Measurements from ENCODE around the gene FGF19. TPM values are rescaled to one million over a fixed set of nuclear protein-coding genes. Genes with fewer than 3 reads are reported as not detected.

FGF19 gene
- total RNA-seq, 1 experiment from 2014 or later, result not detected

GRCh38 chr11:69650081-69650831 is 53.6 kb downstream of the FGF19 start:
- peak overlapping the region; percentile 5; the same call in 1 of the 2 replicates for H3K27ac ChIP-seq (ENCODE audit: low read length)
- H3K9me2 ChIP-seq (replicated peaks; ENCODE audit: low read length), result no peaks in the 10 kb centered on the region
- no peak overlapping the region for H3K9ac ChIP-seq (ENCODE audit: low read length)
- H3K4me2 ChIP-seq (ENCODE audit: low read length), result no peak overlapping the region
- H3K4me3 ChIP-seq (ENCODE audit: low read length), result no peak overlapping the region
- peaks cover 57% of the 10 kb centered on the region for H3K79me2 ChIP-seq (ENCODE audit: low read length)
- peaks cover 75% of the 10 kb centered on the region for H3K36me3 ChIP-seq (ENCODE audit: low read depth, low read length)
- BruUV-seq (replicated peaks), result no TSS peak
- H4K20me1 ChIP-seq (ENCODE audit: low read length), result peaks cover 77% of the 10 kb centered on the region
- peaks cover 67% of the 10 kb centered on the region for H3F3A ChIP-seq (ENCODE audit: low read length, unreplicated experiment)
- H3K4me1 ChIP-seq (ENCODE audit: insufficient read depth, low read length), result peaks cover 82% of the 10 kb centered on the region
- no peaks in the 10 kb centered on the region for H3K9me3 ChIP-seq (ENCODE audit: low read length)
- no peaks in the 10 kb centered on the region for H3K27me3 ChIP-seq (ENCODE audit: low read length)
- ATAC-seq, result no peak
- no peak overlapping the region for H2AFZ ChIP-seq (ENCODE audit: low read length)
- CTCF ChIA-PET, result no interaction called here
- no peak for TF ChIP-seq EZH2 (IDR thresholded peaks at IDR 0.05; ENCODE audit: low read length, unreplicated experiment)
- TF ChIP-seq CTCF (conservative IDR thresholded peaks at IDR 0.05; ENCODE audit: low read depth, low read length), result no peak
- no peak for DNase-seq
- POLR2A ChIA-PET (ENCODE audit: unreplicated experiment), result no interaction called here
- intact Hi-C loops (cut with micrococcal nuclease), result no loop called here

- H3K9ac ChIP-seq (ENCODE audit: low read length), result no peak overlapping the region
- H3K79me2 ChIP-seq (ENCODE audit: low read length), result peaks cover 64% of the 10 kb centered on the region
- POLR2A ChIA-PET (ENCODE audit: unreplicated experiment), result interaction anchor here (0.6 kb wide), 2 partner anchors 392 to 730 kb away, joined by 3 to 6 read pairs; no protein-coding TSS in a partner anchor
Observed at GRCh38 chr11:69649576-69649900, 54.3 kb downstream of the FGF19 start.

More at GRCh38 chr11:69649576-69649900, 54.3 kb downstream of the FGF19 start:
- Histone ChIP-seq H3K4me2 (ENCODE audit: low read length) (no peak overlapping the region), H3K9me3 (ENCODE audit: low read length) (no peaks in the 10 kb centered on the region), H3K4me3 (ENCODE audit: low read length) (no peak overlapping the region), H3K4me1 (ENCODE audit: insufficient read depth, low read length) (peaks cover 84% of the 10 kb centered on the region), H4K20me1 (ENCODE audit: low read length) (peaks cover 85% of the 10 kb centered on the region), H3K36me3 (ENCODE audit: low read depth, low read length) (peaks cover 82% of the 10 kb centered on the region), H2AFZ (ENCODE audit: low read length) (no peak overlapping the region), H3K9me2 (replicated peaks; ENCODE audit: low read length) (no peaks in the 10 kb centered on the region), H3K27me3 (ENCODE audit: low read length) (no peaks in the 10 kb centered on the region), H3F3A (ENCODE audit: low read length, unreplicated experiment) (peaks cover 65% of the 10 kb centered on the region), H3K27ac (ENCODE audit: low read length) (no peak overlapping the region)
- no peak for DNase-seq
- intact Hi-C loops (cut with micrococcal nuclease), result no loop called here
- TF ChIP-seq EZH2phosphoT487 (IDR thresholded peaks at IDR 0.05; ENCODE audit: borderline replicate concordance, low read length) (no peak), CTCF (conservative IDR thresholded peaks at IDR 0.05; ENCODE audit: low read depth, low read length) (no peak), EZH2 (IDR thresholded peaks at IDR 0.05; ENCODE audit: low read length, unreplicated experiment) (no peak)
- no TSS peak for BruUV-seq (replicated peaks)
- no peak for ATAC-seq
- CTCF ChIA-PET, result interaction anchor here (0.5 kb wide), 1 partner anchor 15 kb away, joined by 3 read pairs; no protein-coding TSS in a partner anchor
